ENCODE measurements around the gene VAV3.

The VAV3 gene

GRCh38 chr1:107532318-107532717, 432.7 kb downstream of the VAV3 start:
- no peak for DNase-seq (ENCODE audit: extremely low spot score)

GRCh38 chr1:107531065-107531908, 433.7 kb downstream of the VAV3 start:
- CTCF ChIA-PET, result interaction anchor here (1.4 to 6.2 kb wide), 8 partner anchors 15 to 489 kb away, joined by 3 to 63 read pairs (median 7); no protein-coding TSS in a partner anchor

More at GRCh38 chr1:107532318-107532717, 432.7 kb downstream of the VAV3 start:
- ChIA-PET POLR2A (no interaction called here), CTCF (interaction anchor here (1.6 to 6.2 kb wide), 2 partner anchors 16 to 101 kb away, joined by 6 to 63 read pairs; no protein-coding TSS in a partner anchor)
- TF ChIP-seq CTCF (IDR thresholded peaks at IDR 0.05; ENCODE audit: control extremely low read depth, extremely low read depth, low read depth, missing control alignments), result no peak

GRCh38 chr1:107530543-107530942, 434.4 kb downstream of the VAV3 start:
- CTCF ChIA-PET, result interaction anchor here (0.8 to 6.2 kb wide), 19 partner anchors 8 to 488 kb away, joined by 3 to 63 read pairs (median 7); no protein-coding TSS in a partner anchor
- no peak for TF ChIP-seq CTCF (IDR thresholded peaks at IDR 0.05; ENCODE audit: control extremely low read depth, extremely low read depth, low read depth, missing control alignments)
- no peak for DNase-seq (ENCODE audit: extremely low spot score)
- POLR2A ChIA-PET, result no interaction called here

More at GRCh38 chr1:107531065-107531908, 433.7 kb downstream of the VAV3 start:
- TF ChIP-seq CTCF (IDR thresholded peaks at IDR 0.05; ENCODE audit: control extremely low read depth, extremely low read depth, low read depth, missing control alignments), result no peak
- no peak for DNase-seq (ENCODE audit: extremely low spot score)
- POLR2A ChIA-PET, result no interaction called here

GRCh38 chr1:107529511-107530149, 435.4 kb downstream of the VAV3 start:
- ChIA-PET POLR2A (no interaction called here), CTCF (interaction anchor here (0.8 to 6.2 kb wide), 54 partner anchors 9 to 1530 kb away, joined by 3 to 63 read pairs (median 5); partner anchors contain the start of gene PRMT6)
- peak; percentile 70 for DNase-seq (ENCODE audit: extremely low spot score)
- TF ChIP-seq CTCF (IDR thresholded peaks at IDR 0.05; ENCODE audit: control extremely low read depth, extremely low read depth, low read depth, missing control alignments), result peak; percentile 85

GRCh38 chr1:107526524-107527198, 438.3 kb downstream of the VAV3 start:
- ChIA-PET POLR2A (no interaction called here), CTCF (interaction anchor here (0.7 to 6.2 kb wide), 6 partner anchors 11 to 255 kb away, joined by 3 to 63 read pairs (median 6); no protein-coding TSS in a partner anchor)

More at GRCh38 chr1:107526524-107527198, 438.3 kb downstream of the VAV3 start:
- DNase-seq (ENCODE audit: extremely low spot score), result no peak
- TF ChIP-seq CTCF (IDR thresholded peaks at IDR 0.05; ENCODE audit: control extremely low read depth, extremely low read depth, low read depth, missing control alignments), result no peak

Measured in GM10248 (cell line).